Amygdala (tissue), 56 donors: ENCODE results near the gene CNGA2.
"Not testable (repeated sequence)": the region's sequence is repeated elsewhere in the genome, so short reads cannot be mapped to it uniquely, and the experiment has no call there.

Source experiments
- DNase-seq, 56 donors: peaks; one replicate each; lab custom pipeline; 2025; lab: John Stamatoyannopoulos, UW

The CNGA2 gene

GRCh38 chrX:151734446-151734845 is at the start of gene CNGA2:
Gene CNGA2 (plus strand): TSS chrX:151734746. CDS start chrX:151738484, 3,738 bp downstream.
- DNase-seq = no peak

GRCh38 chrX:151687635-151688034 is 46.9 kb upstream of the CNGA2 start:
- no peak for DNase-seq

- DNase-seq = no peak
These were observed 45.9 kb upstream of the CNGA2 start for GRCh38 chrX:151688695-151689094.

- DNase-seq = no peak
These were observed 41.7 kb upstream of the CNGA2 start for GRCh38 chrX:151692825-151693224.

GRCh38 chrX:151694121-151694520 is 40.4 kb upstream of the CNGA2 start:
- DNase-seq = no peak

GRCh38 chrX:151694661-151695582 is 39.6 kb upstream of the CNGA2 start, which contains the start of gene PRRG3:
Gene PRRG3 (plus strand): TSS chrX:151695458. CDS start chrX:151698815, 3,357 bp downstream.
- DNase-seq = no peak

GRCh38 chrX:151695583-151696340 is 38.8 kb upstream of the CNGA2 start:
- DNase-seq = peak in 4 of 56 donors; percentile 0 to 13 (median 4)

GRCh38 chrX:151697082-151697481 is 37.5 kb upstream of the CNGA2 start:
- DNase-seq = not testable (repeated sequence)

GRCh38 chrX:151697522-151697921 is 37.0 kb upstream of the CNGA2 start:
- no peak for DNase-seq

- no peak for DNase-seq
These were observed 36.1 kb upstream of the CNGA2 start for GRCh38 chrX:151698485-151698884.

- DNase-seq = no peak
These were observed 34.8 kb upstream of the CNGA2 start for GRCh38 chrX:151699746-151700145.

- no peak for DNase-seq
These were observed 34.0 kb upstream of the CNGA2 start for GRCh38 chrX:151700581-151700980.

GRCh38 chrX:151701071-151701470 is 33.5 kb upstream of the CNGA2 start:
- DNase-seq = no peak

- no peak for DNase-seq
These were observed 33.0 kb upstream of the CNGA2 start for GRCh38 chrX:151701531-151701930.

GRCh38 chrX:151702026-151702714 is 32.4 kb upstream of the CNGA2 start:
- DNase-seq = no peak

GRCh38 chrX:151702741-151703340 is 31.7 kb upstream of the CNGA2 start:
- DNase-seq = no peak

GRCh38 chrX:151703487-151703886 is 31.1 kb upstream of the CNGA2 start:
- no peak for DNase-seq

- DNase-seq = no peak
These were observed 30.4 kb upstream of the CNGA2 start for GRCh38 chrX:151704041-151704663.

- DNase-seq = no peak
These were observed 25.7 kb upstream of the CNGA2 start for GRCh38 chrX:151708821-151709220.

GRCh38 chrX:151710457-151710856 is 24.1 kb upstream of the CNGA2 start:
- no peak for DNase-seq
